Keratinocyte (primary cell): ENCODE results near the gene CDR2L. TPM values are rescaled to one million over a fixed set of nuclear protein-coding genes. Genes with fewer than 3 reads are reported as not detected.

Experiments
- DNase-seq: peaks from one replicate; pipeline ENCODE4 v3.0.0-alpha.2; 2011; ENCODE audit warnings: low read depth, missing footprints, low spot score
- FAIRE-seq: peaks from 2 replicates; lab custom pipeline; 2011; peaks lifted over from hg19 to GRCh38; lab: Jason Lieb, UNC
- H2AFZ ChIP-seq: 2 replicates; pipeline ENCODE4 v1.6.0; 2012; ENCODE audit warnings: low read length, control low read depth, inconsistent platforms; ENCODE audit not compliant: control insufficient read depth
- H3K27ac ChIP-seq: 2 replicates; pipeline ENCODE4 v1.5.1; 2011; ENCODE audit warnings: low read length; ENCODE audit not compliant: control insufficient read depth, insufficient read depth
- H3K27me3 ChIP-seq: 3 replicates; pipeline ENCODE4 v1.6.0; 2011; ENCODE audit warnings: low read length; ENCODE audit not compliant: control insufficient read depth, insufficient read depth; ENCODE audit errors: extremely low read depth
- H3K36me3 ChIP-seq, 2 experiments: 2 replicates in 1 of 2; 3 replicates in 1 of 2; pipeline ENCODE4 v1.5.1; 2011; ENCODE audit warnings: low read length in 2 of 2, mild to moderate bottlenecking in 1 of 2; ENCODE audit not compliant: control insufficient read depth in 2 of 2, insufficient read depth in 2 of 2; ENCODE audit errors: extremely low read depth in 1 of 2
- H3K4me1 ChIP-seq: 3 replicates; pipeline ENCODE4 v1.5.1; 2011; ENCODE audit warnings: low read length; ENCODE audit not compliant: control insufficient read depth, insufficient read depth; ENCODE audit errors: extremely low read depth
- H3K4me2 ChIP-seq: 3 replicates; pipeline ENCODE4 v1.6.0; 2011; ENCODE audit warnings: low read depth, low read length; ENCODE audit not compliant: control insufficient read depth, insufficient read depth; ENCODE audit errors: extremely low read depth
- H3K4me3 ChIP-seq, 3 experiments: fragments of 200-600 bp in 1 of 3; sonication (generic) in 1 of 3; 2 replicates in 2 of 3; 3 replicates in 1 of 3; pipeline ENCODE4 v1.5.1; 2011 to 2016; ENCODE audit warnings: low read length in 3 of 3, mild to moderate bottlenecking in 3 of 3, control low read depth in 2 of 3, inconsistent platforms in 1 of 3, low read depth in 1 of 3, mixed read lengths in 1 of 3, mixed run types in 1 of 3, moderate library complexity in 1 of 3; ENCODE audit not compliant: control insufficient read depth in 2 of 3, insufficient read depth in 2 of 3; ENCODE audit errors: extremely low read depth in 1 of 3
- H3K79me2 ChIP-seq: 2 replicates; pipeline ENCODE4 v1.6.0; 2012; ENCODE audit warnings: low read length; ENCODE audit not compliant: control insufficient read depth, insufficient read depth
- H3K9ac ChIP-seq: 3 replicates; pipeline ENCODE4 v1.6.0; 2011; ENCODE audit warnings: low read length; ENCODE audit not compliant: control insufficient read depth, insufficient read depth; ENCODE audit errors: extremely low read depth
- H3K9me1 ChIP-seq: 3 replicates; pipeline ENCODE4 v1.6.0; 2011; ENCODE audit warnings: low read length; ENCODE audit not compliant: control insufficient read depth, insufficient read depth; ENCODE audit errors: extremely low read depth
- H3K9me3 ChIP-seq: 2 replicates; pipeline ENCODE4 v1.5.1; 2012; ENCODE audit warnings: low read depth, low read length; ENCODE audit not compliant: control insufficient read depth
- H4K20me1 ChIP-seq: 3 replicates; pipeline ENCODE4 v1.6.0; 2011; ENCODE audit warnings: low read length; ENCODE audit not compliant: control insufficient read depth, insufficient read depth; ENCODE audit errors: extremely low read depth
- CTCF ChIP-seq, 3 experiments: IDR thresholded peaks in 1 of 3; conservative IDR thresholded peaks in 1 of 3; optimal IDR thresholded peaks in 1 of 3; 2 replicates in 2 of 3; 3 replicates in 1 of 3; pipeline versions ENCODE3 to v1.5.1; 2011; ENCODE audit warnings: low read length in 3 of 3, mild to moderate bottlenecking in 3 of 3, moderate library complexity in 2 of 3, control low read depth in 1 of 3, inconsistent platforms in 1 of 3; ENCODE audit not compliant: insufficient read depth in 2 of 3; ENCODE audit errors: extremely low read depth in 1 of 3
- EZH2 ChIP-seq: IDR thresholded peaks from one replicate; pipeline ENCODE4 v1.6.1; 2012; ENCODE audit warnings: inconsistent platforms, mild to moderate bottlenecking, low read length, moderate library complexity
- dilution Hi-C: fragments of 300-500 bp; cut with MboI; formaldehyde crosslinking; loops from one replicate; pipeline ENCODE4 v1.7.0; 2020; ENCODE audit warnings: low sequenced_read_pairs; ENCODE audit not compliant: extremely low pct_ligation_motif_present
- polyA plus RNA-seq, 5 experiments: library from polyadenylated mRNA; depleted of rRNA in 3 of 5; stranded (reverse) in 3 of 5; stranded (forward) in 1 of 5; unstranded in 1 of 5; fragments of >200 nt; gene quantifications; 1 replicate in 1 of 5; 2 replicates in 3 of 5; 3 replicates in 1 of 5; pipeline versions ENCODE4 v1.2.1 to v1.2.3, GENCODE V29; 2011 to 2012; ENCODE audit warnings: missing spikeins in 2 of 5, low read depth in 1 of 5, low replicate concordance in 1 of 5

The CDR2L gene
- polyA plus RNA-seq, 1 donor (not counting 4 experiments of a cell fraction or from before 2014, with no cell fraction given) = 7.1 TPM

DNA sequence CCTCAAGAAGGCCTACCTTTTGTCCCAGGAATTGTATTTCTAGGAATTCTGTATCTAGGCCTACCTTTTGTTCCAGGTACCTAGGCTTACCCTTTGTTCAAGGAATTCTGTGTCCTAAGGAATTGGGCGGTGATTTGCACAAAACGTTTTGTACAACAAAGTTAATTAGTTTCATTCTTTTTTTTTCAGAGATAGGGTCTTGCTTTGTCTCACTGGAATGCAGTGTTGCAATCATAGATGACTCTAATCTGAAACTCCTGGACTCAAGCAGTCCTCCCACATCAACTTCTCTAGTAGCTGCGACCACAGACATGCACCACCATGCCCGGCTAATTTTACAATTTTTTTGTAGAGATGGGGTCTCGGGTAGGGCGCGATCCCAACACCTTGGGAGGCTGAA is 7.0 kb downstream of the CDR2L start:
- H3K9me3 ChIP-seq = no peaks in the 10 kb centered on the region
- no peak overlapping the region for H3K27ac ChIP-seq
- no peak overlapping the region for H3K4me3 ChIP-seq
- H3K9ac ChIP-seq = no peak overlapping the region
- TF ChIP-seq CTCF (optimal IDR thresholded peaks at IDR 0.05 in 1 of 3, IDR thresholded peaks at IDR 0.05 in 1 of 3, conservative IDR thresholded peaks at IDR 0.05 in 1 of 3; ENCODE audit: extremely low read depth in 1 of 3, insufficient read depth in 2 of 3, low read length in 3 of 3) = no peak
- no peak for TF ChIP-seq EZH2
- DNase-seq (no peak), FAIRE-seq (no peak)
- H3K79me2 ChIP-seq = no peaks in the 10 kb centered on the region
- H3K4me2 ChIP-seq = no peak overlapping the region
- H3K4me1 ChIP-seq = peaks cover 29% of the 10 kb centered on the region
- H3K9me1 ChIP-seq = peaks cover 2% of the 10 kb centered on the region
- no peaks in the 10 kb centered on the region for H4K20me1 ChIP-seq
- H2AFZ ChIP-seq = no peak overlapping the region
- H3K27me3 ChIP-seq = no peaks in the 10 kb centered on the region
- H3K36me3 ChIP-seq = peaks cover 4 to 6% of the 10 kb centered on the region in 2 experiments
- dilution Hi-C loops = no loop called here

DNA sequence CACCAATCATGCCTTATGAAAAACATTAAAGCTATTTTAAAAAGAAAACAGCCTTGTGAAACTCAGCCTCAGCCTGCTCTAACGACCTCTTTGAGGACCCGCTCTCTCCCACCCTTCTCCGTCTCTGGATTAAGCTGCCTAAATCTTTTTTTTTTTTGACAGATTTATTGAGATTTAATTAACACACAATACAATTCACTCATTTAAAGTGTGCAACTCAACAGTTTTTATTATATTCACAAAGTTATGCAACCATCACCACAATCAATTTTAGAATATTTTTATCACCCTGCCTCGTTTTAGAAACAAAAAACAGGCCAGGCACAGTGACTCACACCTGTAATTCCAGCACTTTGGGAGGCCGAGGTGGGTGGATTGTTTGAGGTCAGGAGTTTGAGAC is 8.4 kb downstream of the CDR2L start:
- FAIRE-seq (no peak), DNase-seq (no peak)
- Histone ChIP-seq H3K9ac (no peak overlapping the region), H3K4me3 (no peak overlapping the region), H3K4me2 (no peak overlapping the region), H3K27ac (no peak overlapping the region), H2AFZ (no peak overlapping the region), H3K9me1 (peaks cover 2% of the 10 kb centered on the region), H3K36me3 (peaks cover 4 to 9% of the 10 kb centered on the region in 2 experiments), H3K4me1 (peaks cover 29% of the 10 kb centered on the region), H3K79me2 (no peaks in the 10 kb centered on the region), H3K27me3 (no peaks in the 10 kb centered on the region), H4K20me1 (no peaks in the 10 kb centered on the region), H3K9me3 (no peaks in the 10 kb centered on the region)
- no peak for TF ChIP-seq EZH2
- no peak for TF ChIP-seq CTCF (optimal IDR thresholded peaks at IDR 0.05 in 1 of 3, IDR thresholded peaks at IDR 0.05 in 1 of 3, conservative IDR thresholded peaks at IDR 0.05 in 1 of 3; ENCODE audit: extremely low read depth in 1 of 3, insufficient read depth in 2 of 3, low read length in 3 of 3)
- dilution Hi-C loops = no loop called here
